GM19438 (cell line): ENCODE results near the gene ZNF69.
"Not testable (repeated sequence)": the region's sequence is repeated elsewhere in the genome, so short reads cannot be mapped to it uniquely, and the experiment has no call there.

Experiments
- ATAC-seq: cut with Tn5 transposase; IDR thresholded peaks from one replicate; pipeline ENCODE4 v1.9.1; 2021; ENCODE audit warnings: low read depth; ENCODE audit not compliant: unreplicated experiment

The ZNF69 gene

GRCh38 chr19:11887611-11888531 is at the start of gene ZNF69:
TSS of gene ZNF69 (plus strand) at chr19:11887782. CDS start at chr19:11887924, 142 bp downstream.
- ATAC-seq, result peak; percentile 87

GRCh38 chr19:11843722-11844121 is 43.9 kb upstream of the ZNF69 start:
- no peak for ATAC-seq

DNA sequence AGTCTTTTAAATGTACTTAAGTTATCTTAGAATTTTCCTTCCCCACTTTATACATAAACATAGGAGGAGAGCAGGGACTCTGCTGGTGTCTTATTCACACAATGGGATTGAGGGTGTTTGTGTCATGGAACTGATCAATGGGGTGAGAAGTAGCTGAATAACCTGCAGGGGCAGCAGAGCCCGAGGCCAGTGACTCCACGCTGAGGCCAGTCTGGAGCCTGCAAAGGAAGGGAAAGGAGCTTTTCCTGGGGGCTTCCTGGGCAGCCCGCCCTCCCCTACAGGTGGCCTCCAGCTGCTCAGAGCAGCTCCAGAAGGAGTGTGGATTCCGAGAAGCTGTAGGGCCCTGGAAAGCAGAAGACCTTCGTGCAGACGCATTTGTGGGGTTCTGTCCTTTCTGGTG is 40.0 kb upstream of the ZNF69 start:
- not testable (repeated sequence) for ATAC-seq

DNA sequence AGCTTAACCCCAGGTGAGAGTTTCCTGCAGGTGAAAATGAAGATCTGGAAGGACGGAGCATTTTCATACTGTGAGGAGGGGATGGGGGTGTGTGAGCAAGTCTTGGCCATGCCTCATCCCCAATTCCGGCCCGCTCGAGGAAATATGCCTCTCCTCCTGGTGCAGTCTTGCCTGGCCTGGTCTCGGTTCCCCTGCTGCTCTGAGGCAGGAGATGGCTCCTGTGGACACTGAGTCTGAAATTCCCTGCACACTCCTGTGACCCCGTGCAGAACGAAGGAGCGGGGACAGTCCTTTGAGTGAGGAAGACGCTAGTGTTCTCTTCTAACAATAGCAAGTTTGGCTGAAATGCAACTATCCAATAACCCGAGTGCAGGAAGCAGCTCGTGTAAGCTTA is 39.4 kb upstream of the ZNF69 start:
- no peak for ATAC-seq

DNA sequence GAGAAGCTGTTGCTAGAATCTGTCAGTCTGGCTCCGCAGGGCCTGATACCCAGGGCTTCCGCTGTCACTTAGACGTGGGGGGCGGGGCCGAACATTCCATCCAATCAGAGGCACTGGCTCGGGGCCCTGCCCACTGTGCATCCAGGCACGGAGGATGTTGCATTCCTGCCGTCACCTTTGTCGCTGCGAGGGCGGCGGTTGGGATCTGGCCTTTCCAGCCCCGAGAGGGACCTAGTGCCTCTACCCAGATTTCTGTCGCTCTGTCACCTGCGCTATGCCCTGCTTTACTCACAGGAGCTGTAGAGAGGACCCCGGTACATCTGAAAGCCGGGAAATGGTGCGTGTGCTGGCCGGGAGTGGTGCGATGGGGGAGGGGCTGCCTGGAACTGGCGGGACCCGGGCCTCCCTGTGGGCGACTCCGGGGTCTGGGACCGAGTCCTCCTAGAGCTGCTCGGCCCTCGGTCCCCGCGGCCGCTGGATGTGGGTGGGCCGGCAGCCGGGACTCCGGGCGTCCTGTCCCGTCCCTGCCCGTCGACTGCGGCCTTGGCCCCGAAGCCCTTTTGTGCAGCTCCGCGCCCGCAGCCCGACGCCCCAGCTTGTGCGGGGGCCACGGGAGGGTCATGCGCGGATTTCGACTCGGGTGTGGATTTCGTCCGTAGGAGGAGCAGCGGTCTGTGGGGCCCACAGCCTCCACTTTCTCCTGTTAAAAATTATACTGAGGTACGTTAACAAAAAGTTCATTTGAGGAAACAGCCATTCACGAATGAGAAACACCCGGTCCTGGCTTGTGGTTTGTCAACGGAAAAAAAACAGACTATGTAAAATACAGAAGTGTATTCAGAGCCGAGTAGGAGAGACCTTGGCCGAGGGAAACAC is 38.8 kb upstream of the ZNF69 start, which contains the start of gene ZNF439:
ZNF439 (plus strand) TSS at position 133 of the 876 bp plus-strand sequence; CDS start at position 275, 142 bp downstream.
- ATAC-seq, result peak; percentile 95

DNA sequence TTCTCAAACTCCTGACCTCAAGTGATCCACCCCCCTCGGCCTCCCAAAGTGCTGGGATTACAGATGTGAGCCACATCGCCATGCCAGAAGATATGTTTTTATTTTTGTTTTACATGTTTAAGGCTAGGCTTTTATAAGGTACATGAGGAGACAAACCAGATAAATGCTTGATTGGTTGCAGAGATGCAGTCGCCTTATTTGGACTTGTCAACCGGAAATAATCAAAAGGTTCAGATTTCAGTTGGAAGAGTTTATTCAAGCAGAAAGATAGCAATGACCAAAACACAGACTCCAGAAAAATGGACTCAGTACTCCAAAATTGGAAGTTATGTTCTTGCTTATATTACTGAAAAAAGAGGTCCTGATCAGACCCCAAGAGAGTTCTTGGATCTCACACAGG is 37.3 kb upstream of the ZNF69 start:
- not testable (repeated sequence) for ATAC-seq

GRCh38 chr19:11853358-11853757 is 34.2 kb upstream of the ZNF69 start:
- ATAC-seq, result no peak

DNA sequence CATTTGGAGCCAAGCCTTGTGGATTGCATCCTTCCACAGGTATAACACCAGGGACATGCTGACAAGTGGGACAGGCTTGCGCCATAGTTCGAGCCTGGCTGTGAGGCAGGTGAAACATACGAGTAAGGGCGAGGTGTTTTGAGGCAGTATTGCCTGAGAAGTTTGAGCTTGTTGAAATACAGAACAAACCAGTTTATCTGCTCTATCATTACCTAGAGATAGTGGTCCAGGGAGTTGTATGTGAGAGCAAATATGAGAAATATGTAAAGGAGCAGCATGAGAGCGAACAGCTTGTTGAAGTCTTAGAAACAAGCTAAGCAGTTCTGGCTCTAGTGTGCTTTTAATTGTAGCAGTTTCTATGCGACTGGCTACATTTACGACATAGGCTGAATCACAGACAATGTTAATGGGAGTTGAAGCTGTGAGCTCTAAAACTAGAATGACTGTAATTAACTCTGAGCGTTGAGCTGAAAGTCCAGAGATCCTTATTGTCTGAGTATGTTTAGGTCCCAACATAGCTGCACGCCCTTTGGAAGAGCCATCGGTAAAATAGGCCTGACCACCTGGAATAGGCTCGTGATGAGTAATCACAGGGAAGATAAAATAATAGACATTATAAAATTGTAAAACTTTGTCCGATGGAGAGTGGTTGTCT is 30.9 kb upstream of the ZNF69 start:
- ATAC-seq, result no peak

- no peak for ATAC-seq
Measured at GRCh38 chr19:11860721-11861120, 26.9 kb upstream of the ZNF69 start.

- ATAC-seq, result no peak
Measured at GRCh38 chr19:11861301-11861700, 26.3 kb upstream of the ZNF69 start.

- not testable (repeated sequence) for ATAC-seq
Measured at GRCh38 chr19:11867766-11868165, 19.8 kb upstream of the ZNF69 start.

GRCh38 chr19:11868188-11868587 is 19.4 kb upstream of the ZNF69 start:
- ATAC-seq, result no peak

DNA sequence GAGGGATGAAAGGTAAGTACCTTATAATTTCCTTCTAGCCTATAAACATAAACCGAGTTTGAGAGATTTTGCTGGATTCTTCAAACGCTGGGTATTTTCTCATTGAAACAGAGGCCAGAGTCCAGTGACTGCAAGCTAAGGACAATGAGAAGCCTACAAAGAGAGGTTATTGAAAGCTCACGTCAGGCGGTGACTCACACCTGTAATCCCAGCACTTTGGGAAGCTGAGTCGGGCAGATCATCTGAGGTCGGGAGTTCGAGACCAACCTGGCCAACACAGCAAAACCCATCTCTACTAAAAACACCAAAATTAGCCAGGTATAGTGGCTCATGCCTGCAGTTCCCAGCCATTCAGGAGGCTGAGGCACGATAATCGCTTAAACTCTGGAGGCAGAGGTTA is 15.0 kb upstream of the ZNF69 start:
- no peak for ATAC-seq

DNA sequence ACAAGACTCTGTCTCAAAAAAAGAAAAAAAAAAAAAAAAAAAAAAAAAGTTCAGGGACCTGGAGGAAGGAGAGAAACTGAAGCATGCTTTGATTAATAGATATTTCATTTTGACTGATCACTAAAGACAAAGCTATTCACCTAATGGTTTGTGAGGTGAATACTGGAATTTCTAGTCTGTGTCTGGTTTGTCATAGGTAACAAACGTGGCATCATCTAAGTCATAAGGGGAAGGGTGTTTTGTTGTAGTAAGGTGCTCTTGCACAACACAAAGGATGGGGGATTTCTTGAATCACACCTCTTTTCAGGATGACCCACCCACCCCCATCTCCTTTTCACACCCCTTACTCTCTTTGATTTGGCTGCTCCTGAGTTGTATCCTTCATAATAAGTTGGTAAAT is 13.8 kb upstream of the ZNF69 start:
- ATAC-seq, result no peak

- not testable (repeated sequence) for ATAC-seq
Measured at GRCh38 chr19:11879687-11880266, 7.8 kb upstream of the ZNF69 start.

DNA sequence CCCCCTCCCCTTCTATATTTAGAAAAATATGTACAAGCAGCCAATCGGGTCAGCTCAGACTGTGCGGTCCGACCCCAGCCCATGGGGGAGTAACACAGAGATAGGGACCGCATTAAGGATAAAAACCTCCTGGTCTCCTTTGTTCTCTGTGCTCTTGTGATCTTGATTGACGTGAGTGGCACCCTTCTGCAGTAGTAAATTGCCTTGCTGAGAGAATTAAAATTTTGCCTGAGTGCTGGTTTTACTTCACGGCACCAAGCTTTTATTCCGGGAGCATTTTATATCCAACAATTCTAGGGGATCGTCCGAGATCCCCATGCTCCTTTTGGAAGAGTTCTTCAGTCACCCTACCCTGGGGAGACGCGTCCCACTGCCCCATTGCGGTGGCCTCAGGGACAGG is 7.0 kb upstream of the ZNF69 start:
- no peak for ATAC-seq

DNA sequence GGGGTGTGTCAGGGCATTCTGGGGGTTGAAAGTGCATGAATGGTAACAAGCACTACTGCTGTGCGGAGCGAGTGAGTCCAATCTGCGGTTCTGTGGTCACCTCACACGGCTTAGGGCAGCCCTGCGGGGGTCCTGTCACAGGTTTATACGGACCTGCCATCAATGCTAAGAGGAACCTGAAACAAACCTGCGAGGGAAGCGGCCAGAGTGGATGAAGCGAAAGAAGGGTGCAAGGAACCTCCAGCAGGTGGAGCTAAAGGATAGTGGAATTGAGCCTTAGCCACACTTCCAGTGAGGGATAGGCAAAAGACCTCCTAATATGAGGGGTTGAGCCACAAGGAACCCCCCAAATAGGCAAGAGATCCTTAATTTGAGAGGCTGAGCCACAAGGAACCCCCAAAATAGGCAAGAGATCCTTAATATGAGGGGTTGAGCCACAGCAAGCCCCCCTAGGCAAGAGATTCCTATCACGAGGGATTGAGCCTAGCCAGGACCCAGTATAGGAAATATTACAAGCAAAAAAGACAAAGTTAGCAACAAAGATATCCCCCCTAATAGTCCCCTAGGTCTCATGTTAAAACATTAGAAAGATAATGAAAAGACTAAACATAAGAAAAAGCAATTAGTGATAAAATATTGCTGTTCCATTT is 6.3 kb upstream of the ZNF69 start:
- ATAC-seq, result no peak

DNA sequence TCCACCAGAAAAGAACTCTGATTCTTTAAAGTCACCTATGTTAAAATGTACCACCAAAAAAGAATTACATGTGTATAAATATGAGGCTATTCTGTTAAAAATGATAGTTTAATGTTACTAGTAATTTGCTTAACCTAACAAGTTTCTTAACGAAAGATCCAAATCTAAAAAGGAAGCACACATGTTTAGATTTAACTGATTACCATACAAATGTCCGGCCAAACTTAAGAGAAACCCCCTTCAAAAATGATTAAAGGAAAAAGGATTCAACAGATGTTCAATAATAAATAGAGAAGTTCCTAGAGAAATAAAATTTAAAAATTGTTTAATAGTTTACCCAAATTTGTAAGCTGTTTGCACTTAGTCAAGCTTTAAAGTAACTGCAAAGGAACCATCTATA is 5.0 kb upstream of the ZNF69 start:
- no peak for ATAC-seq

DNA sequence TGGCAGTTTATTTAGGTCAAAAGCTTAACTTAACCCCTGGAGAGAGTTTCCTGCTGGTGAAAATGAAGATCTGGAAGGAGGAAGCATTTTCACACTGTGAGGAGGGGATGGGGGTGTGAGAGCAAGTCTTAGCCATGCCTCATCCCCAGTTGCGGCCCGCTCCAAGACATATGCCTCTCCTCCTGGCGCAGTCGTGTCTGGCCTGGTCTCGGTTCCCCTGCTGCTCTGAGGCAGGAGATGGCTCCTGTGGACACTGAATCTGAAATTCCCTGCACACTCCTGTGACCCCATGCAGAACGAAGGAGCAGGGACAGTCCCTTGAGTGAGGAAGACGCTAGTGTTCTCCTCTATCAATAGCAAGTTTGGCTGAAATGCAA is 360 bp upstream of the ZNF69 start:
- ATAC-seq, result no peak

- ATAC-seq, result not testable (repeated sequence)
Measured at GRCh38 chr19:11889901-11890300, 2.3 kb downstream of the ZNF69 start.
